OCI-LY1 (cell line): ENCODE data around the gene SYT2.
A peak's percentile ranks its signal among the peaks of the same experiment; 100 is the strongest.

ENCODE experiments used
- H2AFZ ChIP-seq: fragments of 200-600 bp; sonication (generic), shearing (Covaris generic); 2 replicates; pipeline ENCODE4 v1.6.0; 2014; ENCODE audit warnings: antibody characterized with exemption, mild to moderate bottlenecking, low read length
- H3F3A ChIP-seq: fragments of 200-600 bp; sonication (generic), shearing (Covaris generic); 2 replicates; pipeline ENCODE4 v1.6.0; 2014; ENCODE audit warnings: mild to moderate bottlenecking, antibody characterized with exemption, low read length, moderate library complexity; ENCODE audit not compliant: insufficient read depth
- H3K27ac ChIP-seq: fragments of 200-600 bp; sonication (generic); 2 replicates; pipeline ENCODE4 v1.5.1; 2014; ENCODE audit warnings: low read length, mixed run types, mild to moderate bottlenecking, low read depth; ENCODE audit not compliant: poor library complexity, severe bottlenecking
- H3K27me3 ChIP-seq: fragments of 200-600 bp; sonication (generic); 2 replicates; pipeline ENCODE4 v1.6.0; 2014; ENCODE audit warnings: antibody characterized with exemption, mild to moderate bottlenecking, low read length, moderate library complexity; ENCODE audit not compliant: insufficient read depth
- H3K36me3 ChIP-seq: fragments of 200-600 bp; sonication (generic); 2 replicates; pipeline ENCODE4 v1.6.1; 2014; ENCODE audit warnings: mild to moderate bottlenecking, antibody characterized with exemption, low read length, moderate library complexity, mixed read lengths; ENCODE audit not compliant: insufficient read depth
- H3K4me1 ChIP-seq: fragments of 200-600 bp; sonication (generic); 2 replicates; pipeline ENCODE4 v1.5.1; 2014; ENCODE audit warnings: mild to moderate bottlenecking, low read length, moderate library complexity; ENCODE audit not compliant: insufficient read depth, severe bottlenecking
- H3K4me2 ChIP-seq: fragments of 200-600 bp; sonication (generic), shearing (Covaris generic); 2 replicates; pipeline ENCODE4 v1.6.1; 2014; ENCODE audit warnings: low read length
- H3K4me3 ChIP-seq: fragments of 200-600 bp; sonication (generic); 2 replicates; pipeline ENCODE4 v1.5.1; 2014; ENCODE audit warnings: low read length, low read depth, mild to moderate bottlenecking, mixed read lengths; ENCODE audit not compliant: poor library complexity, severe bottlenecking
- H3K79me2 ChIP-seq: fragments of 200-600 bp; shearing (Covaris generic); 2 replicates; pipeline ENCODE4 v1.6.1; 2016; ENCODE audit warnings: mixed run types, low read length, mixed read lengths; ENCODE audit not compliant: insufficient read depth
- H3K9ac ChIP-seq: fragments of 200-600 bp; sonication (generic), shearing (Covaris generic); 2 replicates; pipeline ENCODE4 v1.6.1; 2014; ENCODE audit warnings: mild to moderate bottlenecking, low read length, mixed read lengths
- H3K9me2 ChIP-seq: fragments of 200-600 bp; sonication (generic), shearing (Covaris generic); 2 replicates; pipeline ENCODE4 v1.6.1; 2014; ENCODE audit warnings: low read depth, mild to moderate bottlenecking, low read length, mixed read lengths
- H3K9me3 ChIP-seq: fragments of 200-600 bp; shearing (Covaris generic); 2 replicates; pipeline ENCODE4 v1.6.1; 2014; ENCODE audit warnings: low read length, mixed read lengths
- H4K20me1 ChIP-seq: fragments of 200-600 bp; sonication (generic), shearing (Covaris generic); 2 replicates; pipeline ENCODE4 v1.6.0; 2016; ENCODE audit warnings: mild to moderate bottlenecking, low read length; ENCODE audit not compliant: insufficient read depth
- CTCF ChIP-seq: fragments of 200-600 bp; sonication (generic), shearing (Covaris generic); IDR thresholded peaks from 2 replicates; pipeline ENCODE4 v1.5.1; 2017; ENCODE audit warnings: mild to moderate bottlenecking, antibody characterized with exemption, low read length, moderate library complexity, mixed read lengths
- EZH2 ChIP-seq: fragments of 200-600 bp; sonication (generic), shearing (Covaris generic); IDR thresholded peaks from 2 replicates; pipeline ENCODE4 v1.8.0; 2017; ENCODE audit warnings: borderline replicate concordance, mixed run types, mild to moderate bottlenecking, antibody characterized with exemption, low read length, moderate library complexity, mixed read lengths

Gene SYT2

GRCh38 chr1:202600432-202601041, 109.7 kb downstream of the SYT2 start:
- no peak overlapping the region for H3K27ac ChIP-seq
- no peak for TF ChIP-seq EZH2
- peak; percentile 4; the same call in 1 of the 2 replicates for TF ChIP-seq CTCF
- no peaks in the 10 kb centered on the region for H4K20me1 ChIP-seq
- no peaks in the 10 kb centered on the region for H3F3A ChIP-seq
- no peaks in the 10 kb centered on the region for H3K9me3 ChIP-seq
- 0 out of 2 replicates have a peak, but pooled peaks cover 5% of the 10 kb centered on the region for H3K27me3 ChIP-seq
- H2AFZ ChIP-seq = no peak overlapping the region
- H3K4me3 ChIP-seq = no peak overlapping the region
- no peak overlapping the region for H3K9ac ChIP-seq
- no peaks in the 10 kb centered on the region for H3K79me2 ChIP-seq
- no peaks in the 10 kb centered on the region for H3K36me3 ChIP-seq
- no peak overlapping the region for H3K4me2 ChIP-seq
- no peaks in the 10 kb centered on the region for H3K9me2 ChIP-seq
- H3K4me1 ChIP-seq = no peaks in the 10 kb centered on the region

GRCh38 chr1:202599669-202600431, 110.4 kb downstream of the SYT2 start:
- no peaks in the 10 kb centered on the region for H3K9me2 ChIP-seq
- H3K4me3 ChIP-seq = no peak overlapping the region
- H3K9ac ChIP-seq = no peak overlapping the region
- H3F3A ChIP-seq = no peaks in the 10 kb centered on the region
- no peaks in the 10 kb centered on the region for H3K36me3 ChIP-seq
- no peaks in the 10 kb centered on the region for H3K9me3 ChIP-seq
- no peaks in the 10 kb centered on the region for H3K79me2 ChIP-seq
- 0 out of 2 replicates have a peak, but pooled peaks cover 5% of the 10 kb centered on the region for H3K27me3 ChIP-seq
- H2AFZ ChIP-seq = no peak overlapping the region
- no peak overlapping the region for H3K27ac ChIP-seq
- H4K20me1 ChIP-seq = no peaks in the 10 kb centered on the region
- no peak overlapping the region for H3K4me2 ChIP-seq
- no peaks in the 10 kb centered on the region for H3K4me1 ChIP-seq
- peak; percentile 79 for TF ChIP-seq CTCF
- no peak for TF ChIP-seq EZH2

- Histone ChIP-seq H2AFZ (no peak overlapping the region), H3K9me3 (no peaks in the 10 kb centered on the region), H4K20me1 (no peaks in the 10 kb centered on the region), H3K4me1 (no peaks in the 10 kb centered on the region), H3K4me3 (no peak overlapping the region), H3K27me3 (0 out of 2 replicates have a peak, but pooled peaks cover 5% of the 10 kb centered on the region), H3K36me3 (no peaks in the 10 kb centered on the region), H3K4me2 (no peak overlapping the region), H3F3A (no peaks in the 10 kb centered on the region), H3K27ac (no peak overlapping the region), H3K9ac (no peak overlapping the region), H3K79me2 (no peaks in the 10 kb centered on the region), H3K9me2 (no peaks in the 10 kb centered on the region)
- no peak for TF ChIP-seq EZH2
- no peak for TF ChIP-seq CTCF
These were observed 113.0 kb downstream of the SYT2 start for GRCh38 chr1:202597090-202597761.
